Lung (tissue), 16 donors: ENCODE measurements around the gene PRXL2C. TPM values are rescaled to one million over a fixed set of nuclear protein-coding genes. Genes with fewer than 3 reads are reported as not detected.
"Not testable (repeated sequence)": the region's sequence is repeated elsewhere in the genome, so short reads cannot be mapped to it uniquely, and the experiment has no call there.

Source experiments
- ATAC-seq: fragments of 200-7000 bp; cut with Tn5 transposase; one replicate; pipeline ENCODE4 v1.9.1; 2020; ENCODE audit warnings: moderate number of reproducible peaks; ENCODE audit not compliant: insufficient read depth, low FRiP score
- DNase-seq, 3 donors: peaks; one replicate each; pipeline ENCODE4 v3.0.0-alpha.2; 2013 to 2017
- H3K27ac ChIP-seq, 2 donors: one replicate each; pipeline ENCODE4 v1.5.1; 2013; ENCODE audit warnings: mild to moderate bottlenecking in 2 of 2, moderate library complexity in 2 of 2, control low read depth in 1 of 2, inconsistent platforms in 1 of 2, low read depth in 1 of 2, low read length in 1 of 2
- H3K27me3 ChIP-seq, 3 donors: one replicate each; pipeline ENCODE4 v1.5.1; 2013; ENCODE audit warnings: low read length in 2 of 3; ENCODE audit not compliant: control insufficient read depth in 3 of 3, insufficient read depth in 3 of 3
- H3K36me3 ChIP-seq, 4 donors: one replicate each; pipeline ENCODE4 v1.5.1; 2013; ENCODE audit warnings: low read length in 4 of 4, mild to moderate bottlenecking in 1 of 4, moderate library complexity in 1 of 4; ENCODE audit not compliant: control insufficient read depth in 4 of 4, insufficient read depth in 4 of 4
- H3K4me1 ChIP-seq, 5 donors: one replicate each; pipeline ENCODE4 v1.5.1; 2013; ENCODE audit warnings: low read length in 5 of 5, mild to moderate bottlenecking in 2 of 5, moderate library complexity in 1 of 5; ENCODE audit not compliant: control insufficient read depth in 5 of 5, insufficient read depth in 5 of 5
- H3K4me3 ChIP-seq: one replicate; pipeline ENCODE4 v1.5.1; 2013; ENCODE audit warnings: mild to moderate bottlenecking, control low read depth, moderate library complexity
- H3K9ac ChIP-seq, 2 donors: one replicate each; pipeline ENCODE4 v1.5.1; 2013; ENCODE audit warnings: low read length in 2 of 2, control low read depth in 1 of 2; ENCODE audit not compliant: insufficient read depth in 1 of 2
- H3K9me3 ChIP-seq, 4 donors: one replicate each; pipeline ENCODE4 v1.5.1; 2013; ENCODE audit warnings: low read length in 3 of 4, mild to moderate bottlenecking in 1 of 4, moderate library complexity in 1 of 4; ENCODE audit not compliant: control insufficient read depth in 4 of 4, insufficient read depth in 3 of 4
- WGBS, 2 donors: extraction: QIAGEN DNeasy Blood & Tissue Kit; methylation state at CpG; one replicate each; pipeline ENCODE4 v1.1.7; 2013; 5-methylcytosine and 5-hydroxymethylcytosine counted together
- long read RNA-seq, 5 donors: transcript quantifications; one replicate each; lab custom pipeline, GENCODE V29; 2026
- polyA plus RNA-seq, 2 donors: library from polyadenylated mRNA; stranded (reverse); fragments of 200-250 nt; gene quantifications; one replicate each; pipeline ENCODE4 v1.2.1, GENCODE V29; 2013
- total RNA-seq, 2 donors: library from RNA; depleted of rRNA in 1 of 2; stranded (reverse); fragments of >200 nt in 1 of 2; gene quantifications; one replicate each; pipeline ENCODE4 v1.2.1, GENCODE V29; 2014 to 2021
- TF ChIP-seq, protein P1 (sequence below): IDR thresholded peaks from 2 replicates; pipeline ENCODE4 v1.5.1; 2012; ENCODE audit warnings: mild to moderate bottlenecking; ENCODE audit errors: control extremely low read depth, extremely low read depth
- donor health status: control.
- donor health status: control.
- donor health status: Bipolar disorder and iron deficiency.
- donor health status: healthy.
- donor health status: DM: yes; HTN: yes; CAD: no.

PRXL2C gene, protein sequence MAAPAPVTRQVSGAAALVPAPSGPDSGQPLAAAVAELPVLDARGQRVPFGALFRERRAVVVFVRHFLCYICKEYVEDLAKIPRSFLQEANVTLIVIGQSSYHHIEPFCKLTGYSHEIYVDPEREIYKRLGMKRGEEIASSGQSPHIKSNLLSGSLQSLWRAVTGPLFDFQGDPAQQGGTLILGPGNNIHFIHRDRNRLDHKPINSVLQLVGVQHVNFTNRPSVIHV
- 10 to 100 TPM; 12.8 to 25.3 TPM for total RNA-seq
- 10 to 100 TPM; 10.2 to 13.6 TPM for polyA plus RNA-seq
- long read RNA-seq, donor 1, transcript PRXL2C-201 (6 exons, 2,863 nt) = major isoform, 7 of 7 reads
- long read RNA-seq, donor 1, partial matches to known transcripts = 0 of 7 reads
- long read RNA-seq, donor 1, other reads (novel, unspliced or antisense) = 0 of 7 reads
- long read RNA-seq, donor 2, partial matches to known transcripts = 0 of 1 reads
- long read RNA-seq, donor 2, other reads (novel, unspliced or antisense) = 0 of 1 reads
- long read RNA-seq, donor 3 = 0 reads
- long read RNA-seq, donor 4, partial matches to known transcripts = 0 of 2 reads
- long read RNA-seq, donor 4, other reads (novel, unspliced or antisense) = 0 of 2 reads
- long read RNA-seq, donor 5, partial matches to known transcripts = 0 of 2 reads
- long read RNA-seq, donor 5, other reads (novel, unspliced or antisense) = 0 of 2 reads

DNA sequence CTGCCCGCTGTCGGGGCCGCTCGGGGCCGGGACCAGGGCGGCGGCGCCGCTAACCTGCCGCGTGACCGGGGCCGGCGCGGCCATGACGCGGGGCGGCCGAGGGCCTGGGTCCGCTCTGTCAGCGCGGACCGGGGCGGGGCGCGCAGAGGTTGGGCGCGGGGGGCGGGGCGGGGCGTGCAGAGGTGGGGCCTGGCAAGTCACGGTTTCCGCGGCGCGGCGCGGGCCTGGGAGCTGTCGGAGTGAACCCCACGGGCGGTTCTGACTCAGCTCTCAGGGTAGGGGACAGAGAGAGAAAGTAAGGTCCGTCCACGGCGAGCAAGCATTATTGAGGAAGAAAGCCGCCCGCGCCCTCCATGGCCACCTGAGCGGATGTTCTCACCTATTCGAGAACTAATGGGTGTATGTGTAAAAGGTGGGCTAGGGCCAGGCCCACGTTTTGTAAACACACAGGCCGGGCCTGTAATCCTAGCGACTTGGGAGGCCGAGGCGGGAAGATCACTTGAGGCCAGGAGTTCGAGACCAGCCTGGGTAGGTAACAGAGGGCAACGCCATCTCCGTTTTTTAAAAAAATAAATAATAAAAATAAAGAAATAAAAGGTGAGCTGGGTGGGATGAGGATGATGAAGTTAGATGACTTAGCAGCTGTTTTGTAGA lies at the start of gene PRXL2C:
Gene PRXL2C (minus strand): TSS at position 120 of the 654 bp plus-strand sequence. CDS start 36 bp downstream, at position 84.
- peak; percentile 67 to 84 (median 70) for DNase-seq
- peak; percentile 86 for ATAC-seq
- H3K4me3 ChIP-seq = peak within 1 kb of the TSS; percentile 76
- peaks cover under 1 to 7% (median 3%) of the 10 kb centered on the region in 4 donors for H3K36me3 ChIP-seq
- TF ChIP-seq, protein P1, sequence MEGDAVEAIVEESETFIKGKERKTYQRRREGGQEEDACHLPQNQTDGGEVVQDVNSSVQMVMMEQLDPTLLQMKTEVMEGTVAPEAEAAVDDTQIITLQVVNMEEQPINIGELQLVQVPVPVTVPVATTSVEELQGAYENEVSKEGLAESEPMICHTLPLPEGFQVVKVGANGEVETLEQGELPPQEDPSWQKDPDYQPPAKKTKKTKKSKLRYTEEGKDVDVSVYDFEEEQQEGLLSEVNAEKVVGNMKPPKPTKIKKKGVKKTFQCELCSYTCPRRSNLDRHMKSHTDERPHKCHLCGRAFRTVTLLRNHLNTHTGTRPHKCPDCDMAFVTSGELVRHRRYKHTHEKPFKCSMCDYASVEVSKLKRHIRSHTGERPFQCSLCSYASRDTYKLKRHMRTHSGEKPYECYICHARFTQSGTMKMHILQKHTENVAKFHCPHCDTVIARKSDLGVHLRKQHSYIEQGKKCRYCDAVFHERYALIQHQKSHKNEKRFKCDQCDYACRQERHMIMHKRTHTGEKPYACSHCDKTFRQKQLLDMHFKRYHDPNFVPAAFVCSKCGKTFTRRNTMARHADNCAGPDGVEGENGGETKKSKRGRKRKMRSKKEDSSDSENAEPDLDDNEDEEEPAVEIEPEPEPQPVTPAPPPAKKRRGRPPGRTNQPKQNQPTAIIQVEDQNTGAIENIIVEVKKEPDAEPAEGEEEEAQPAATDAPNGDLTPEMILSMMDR = no peak
- no peaks in the 10 kb centered on the region for H3K9me3 ChIP-seq
- peaks cover 0 to 4% (median 0%) of the 10 kb centered on the region in 5 donors for H3K4me1 ChIP-seq
- H3K27ac ChIP-seq = peak within 1 kb of the TSS; percentile 98 to 99
- H3K27me3 ChIP-seq = no peaks in the 10 kb centered on the region
- peak within 1 kb of the TSS; percentile 59 to 85 for H3K9ac ChIP-seq
- 3 to 5% methylated on average over 30 to 57 of the region's 57 CpGs for WGBS, 2 donors

DNA sequence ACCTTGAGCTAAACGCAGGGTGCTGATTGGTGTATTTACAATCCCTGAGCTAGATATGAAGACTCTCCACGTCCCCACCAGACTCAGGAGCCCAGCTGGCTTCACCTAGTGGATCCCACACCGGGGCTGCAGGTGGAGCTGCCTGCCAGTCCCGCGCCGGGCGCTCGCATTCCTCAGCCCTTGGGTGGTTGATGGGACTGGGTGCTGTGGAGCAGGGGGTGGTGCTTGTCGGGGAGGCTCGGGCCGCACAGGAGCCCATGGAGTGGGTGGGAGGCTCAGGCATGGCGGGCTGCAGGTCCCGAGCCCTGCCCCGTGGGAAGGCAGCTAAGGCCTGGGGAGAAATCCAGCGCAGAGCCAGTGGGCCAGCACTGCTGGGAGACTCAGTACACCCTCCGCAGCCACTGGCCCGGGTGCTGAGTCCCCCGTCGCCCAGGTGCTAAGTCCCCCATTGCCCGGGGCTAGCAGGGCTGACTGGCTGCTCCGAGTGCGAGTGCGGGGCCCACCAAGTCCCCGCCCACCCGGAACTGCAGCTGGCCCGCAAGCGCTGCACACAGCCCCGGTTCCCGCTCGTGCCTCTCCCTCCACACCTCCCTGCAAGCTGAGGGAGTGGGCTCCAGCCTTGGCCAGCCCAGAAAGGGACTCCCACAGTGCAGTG lies 45.7 kb upstream of the PRXL2C start:
- H3K9ac ChIP-seq, DNase-seq, H3K27me3 ChIP-seq, ATAC-seq, H3K4me3 ChIP-seq, H3K4me1 ChIP-seq, H3K36me3 ChIP-seq, H3K27ac ChIP-seq: not testable (repeated sequence)
- WGBS, 2 donors = 93 to 96% methylated on average over 23 to 29 of the region's 30 CpGs
- H3K9me3 ChIP-seq = peaks cover 0 to 26% (median 5%) of the 10 kb centered on the region in 4 donors

DNA sequence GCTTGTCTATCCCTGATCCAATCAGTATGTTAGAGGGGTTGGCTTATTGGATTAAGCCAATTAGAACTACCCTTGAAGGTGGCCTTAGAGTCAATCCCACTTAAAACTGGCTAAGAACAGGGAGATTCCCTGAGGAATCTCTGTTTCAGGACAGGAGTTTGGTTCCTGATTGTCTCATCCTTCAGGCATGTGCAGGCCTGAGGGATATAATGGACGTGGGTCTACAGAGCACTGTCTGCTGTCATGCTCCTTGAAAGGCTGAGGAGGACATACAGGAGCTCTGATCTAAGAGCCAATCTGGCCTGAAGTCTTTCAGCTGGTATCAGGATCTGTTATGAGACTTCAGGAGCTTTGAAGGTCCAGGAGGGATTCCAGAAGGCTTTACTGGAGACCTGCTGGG lies 36.2 kb upstream of the PRXL2C start:
- Histone ChIP-seq H3K9ac (no peak overlapping the region), H3K27me3 (no peaks in the 10 kb centered on the region), H3K36me3 (no peaks in the 10 kb centered on the region), H3K9me3 (peaks cover 0 to 4% (median 2%) of the 10 kb centered on the region in 4 donors), H3K27ac (no peak overlapping the region), H3K4me3 (no peak overlapping the region), H3K4me1 (peaks cover 0 to 3% (median 0%) of the 10 kb centered on the region in 5 donors)
- ATAC-seq (no peak), DNase-seq (no peak)
- TF ChIP-seq, protein P1 = no peak
- WGBS, 2 donors = 84 to 88% methylated on average over 1 of the region's 1 CpG
